ENCODE measurements around the gene RRAD.

RRAD gene

DNA sequence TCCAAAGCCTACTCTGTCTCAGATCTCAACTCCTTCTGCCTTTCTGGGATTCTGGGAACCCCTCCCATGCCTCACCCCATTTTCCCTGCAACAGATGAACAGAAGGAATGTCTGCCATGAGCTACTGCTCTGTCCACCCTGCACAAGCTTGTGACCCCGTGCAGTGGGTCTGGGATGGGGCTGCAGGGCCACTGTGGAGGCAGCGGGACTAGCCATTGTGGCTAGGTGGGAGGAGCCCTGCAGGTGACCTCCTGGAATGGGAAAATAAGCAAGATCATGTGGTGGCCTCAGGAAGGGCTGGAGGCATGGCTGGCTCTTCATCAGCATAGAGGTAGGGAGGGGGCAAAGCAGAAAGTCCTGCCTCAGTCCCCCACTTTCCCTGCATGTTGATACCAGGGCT lies 31.3 kb downstream of the RRAD start:
- H3K27ac ChIP-seq (replicated peaks): no peak overlapping the region
- TF ChIP-seq POLR2AphosphoS5 (IDR thresholded peaks at IDR 0.05; ENCODE audit: low read depth) (no peak), GABPA (IDR thresholded peaks at IDR 0.05; ENCODE audit: low read depth) (no peak), SPI1 (IDR thresholded peaks at IDR 0.05; ENCODE audit: borderline replicate concordance, low read depth) (no peak)
- TF ChIP-seq, protein P1, sequence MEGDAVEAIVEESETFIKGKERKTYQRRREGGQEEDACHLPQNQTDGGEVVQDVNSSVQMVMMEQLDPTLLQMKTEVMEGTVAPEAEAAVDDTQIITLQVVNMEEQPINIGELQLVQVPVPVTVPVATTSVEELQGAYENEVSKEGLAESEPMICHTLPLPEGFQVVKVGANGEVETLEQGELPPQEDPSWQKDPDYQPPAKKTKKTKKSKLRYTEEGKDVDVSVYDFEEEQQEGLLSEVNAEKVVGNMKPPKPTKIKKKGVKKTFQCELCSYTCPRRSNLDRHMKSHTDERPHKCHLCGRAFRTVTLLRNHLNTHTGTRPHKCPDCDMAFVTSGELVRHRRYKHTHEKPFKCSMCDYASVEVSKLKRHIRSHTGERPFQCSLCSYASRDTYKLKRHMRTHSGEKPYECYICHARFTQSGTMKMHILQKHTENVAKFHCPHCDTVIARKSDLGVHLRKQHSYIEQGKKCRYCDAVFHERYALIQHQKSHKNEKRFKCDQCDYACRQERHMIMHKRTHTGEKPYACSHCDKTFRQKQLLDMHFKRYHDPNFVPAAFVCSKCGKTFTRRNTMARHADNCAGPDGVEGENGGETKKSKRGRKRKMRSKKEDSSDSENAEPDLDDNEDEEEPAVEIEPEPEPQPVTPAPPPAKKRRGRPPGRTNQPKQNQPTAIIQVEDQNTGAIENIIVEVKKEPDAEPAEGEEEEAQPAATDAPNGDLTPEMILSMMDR (IDR thresholded peaks at IDR 0.05; ENCODE audit: insufficient read depth, low read length): no peak
- TF ChIP-seq, protein P2, sequence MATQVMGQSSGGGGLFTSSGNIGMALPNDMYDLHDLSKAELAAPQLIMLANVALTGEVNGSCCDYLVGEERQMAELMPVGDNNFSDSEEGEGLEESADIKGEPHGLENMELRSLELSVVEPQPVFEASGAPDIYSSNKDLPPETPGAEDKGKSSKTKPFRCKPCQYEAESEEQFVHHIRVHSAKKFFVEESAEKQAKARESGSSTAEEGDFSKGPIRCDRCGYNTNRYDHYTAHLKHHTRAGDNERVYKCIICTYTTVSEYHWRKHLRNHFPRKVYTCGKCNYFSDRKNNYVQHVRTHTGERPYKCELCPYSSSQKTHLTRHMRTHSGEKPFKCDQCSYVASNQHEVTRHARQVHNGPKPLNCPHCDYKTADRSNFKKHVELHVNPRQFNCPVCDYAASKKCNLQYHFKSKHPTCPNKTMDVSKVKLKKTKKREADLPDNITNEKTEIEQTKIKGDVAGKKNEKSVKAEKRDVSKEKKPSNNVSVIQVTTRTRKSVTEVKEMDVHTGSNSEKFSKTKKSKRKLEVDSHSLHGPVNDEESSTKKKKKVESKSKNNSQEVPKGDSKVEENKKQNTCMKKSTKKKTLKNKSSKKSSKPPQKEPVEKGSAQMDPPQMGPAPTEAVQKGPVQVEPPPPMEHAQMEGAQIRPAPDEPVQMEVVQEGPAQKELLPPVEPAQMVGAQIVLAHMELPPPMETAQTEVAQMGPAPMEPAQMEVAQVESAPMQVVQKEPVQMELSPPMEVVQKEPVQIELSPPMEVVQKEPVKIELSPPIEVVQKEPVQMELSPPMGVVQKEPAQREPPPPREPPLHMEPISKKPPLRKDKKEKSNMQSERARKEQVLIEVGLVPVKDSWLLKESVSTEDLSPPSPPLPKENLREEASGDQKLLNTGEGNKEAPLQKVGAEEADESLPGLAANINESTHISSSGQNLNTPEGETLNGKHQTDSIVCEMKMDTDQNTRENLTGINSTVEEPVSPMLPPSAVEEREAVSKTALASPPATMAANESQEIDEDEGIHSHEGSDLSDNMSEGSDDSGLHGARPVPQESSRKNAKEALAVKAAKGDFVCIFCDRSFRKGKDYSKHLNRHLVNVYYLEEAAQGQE (IDR thresholded peaks at IDR 0.05; ENCODE audit: insufficient replicate concordance, low read depth): no peak
- no peak for DNase-seq (ENCODE audit: low read depth in 1 of 2, low spot score in 1 of 2)
- no peaks in the 10 kb centered on the region for H3K27me3 ChIP-seq (ENCODE audit: insufficient read depth, poor library complexity, severe bottlenecking)
- no peak overlapping the region for H3K4me3 ChIP-seq (replicated peaks; ENCODE audit: insufficient read depth, low read length)

DNA sequence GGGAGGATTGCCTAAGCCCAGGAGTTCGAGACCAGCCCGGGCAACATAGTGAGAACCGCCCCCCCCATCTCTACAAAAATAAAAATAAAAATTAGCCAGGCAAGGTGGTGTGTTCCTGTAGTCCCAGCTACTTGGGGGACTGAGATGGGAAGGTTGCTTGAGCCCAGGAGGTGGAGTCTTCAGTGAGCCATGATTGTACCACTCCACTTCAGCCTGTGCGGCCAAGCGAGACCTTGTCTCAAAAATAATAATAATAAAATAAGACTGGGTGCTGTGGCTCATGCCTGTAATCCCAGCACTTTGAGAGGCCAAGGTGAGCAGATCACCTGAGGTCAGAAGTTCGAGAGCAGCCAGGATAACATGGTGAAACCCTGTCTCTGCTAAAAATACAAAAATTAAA lies 33.5 kb downstream of the RRAD start:
- Histone ChIP-seq H3K27ac (replicated peaks) (no peak overlapping the region), H3K4me3 (replicated peaks; ENCODE audit: insufficient read depth, low read length) (no peak overlapping the region), H3K27me3 (ENCODE audit: insufficient read depth, poor library complexity, severe bottlenecking) (no peaks in the 10 kb centered on the region)
- TF ChIP-seq GABPA (IDR thresholded peaks at IDR 0.05; ENCODE audit: low read depth): no peak
- TF ChIP-seq, protein P1 (IDR thresholded peaks at IDR 0.05; ENCODE audit: insufficient read depth, low read length): no peak
- no peak for TF ChIP-seq SPI1 (IDR thresholded peaks at IDR 0.05; ENCODE audit: borderline replicate concordance, low read depth)
- TF ChIP-seq, protein P2 (IDR thresholded peaks at IDR 0.05; ENCODE audit: insufficient replicate concordance, low read depth): no peak
- no peak for TF ChIP-seq POLR2AphosphoS5 (IDR thresholded peaks at IDR 0.05; ENCODE audit: low read depth)
- no peak for DNase-seq (ENCODE audit: low read depth in 1 of 2, low spot score in 1 of 2)

DNA sequence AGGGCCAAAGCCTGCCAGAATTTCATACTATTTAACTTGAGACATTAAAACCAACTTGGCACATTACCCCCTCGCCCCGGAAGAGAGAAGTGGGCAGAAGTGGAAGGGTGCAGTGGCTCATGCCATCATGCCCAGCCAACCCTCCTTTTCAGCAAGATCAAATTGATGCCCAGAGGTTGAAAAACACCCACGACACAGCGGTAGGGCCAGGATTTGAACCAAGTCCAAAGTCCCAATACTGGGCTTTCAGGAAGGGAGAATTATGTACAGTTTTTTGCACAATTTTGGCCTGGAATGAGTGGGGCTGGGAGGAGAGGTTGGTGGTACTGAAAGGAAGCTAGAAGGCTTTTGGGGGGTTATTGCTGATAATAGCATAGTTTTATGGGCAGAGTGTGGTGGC lies 34.0 kb downstream of the RRAD start:
- Histone ChIP-seq H3K4me3 (replicated peaks; ENCODE audit: insufficient read depth, low read length) (no peak overlapping the region), H3K27me3 (ENCODE audit: insufficient read depth, poor library complexity, severe bottlenecking) (no peaks in the 10 kb centered on the region), H3K27ac (replicated peaks) (no peak overlapping the region)
- DNase-seq (ENCODE audit: low read depth in 1 of 2, low spot score in 1 of 2): no peak
- no peak for TF ChIP-seq SPI1 (IDR thresholded peaks at IDR 0.05; ENCODE audit: borderline replicate concordance, low read depth)

DNA sequence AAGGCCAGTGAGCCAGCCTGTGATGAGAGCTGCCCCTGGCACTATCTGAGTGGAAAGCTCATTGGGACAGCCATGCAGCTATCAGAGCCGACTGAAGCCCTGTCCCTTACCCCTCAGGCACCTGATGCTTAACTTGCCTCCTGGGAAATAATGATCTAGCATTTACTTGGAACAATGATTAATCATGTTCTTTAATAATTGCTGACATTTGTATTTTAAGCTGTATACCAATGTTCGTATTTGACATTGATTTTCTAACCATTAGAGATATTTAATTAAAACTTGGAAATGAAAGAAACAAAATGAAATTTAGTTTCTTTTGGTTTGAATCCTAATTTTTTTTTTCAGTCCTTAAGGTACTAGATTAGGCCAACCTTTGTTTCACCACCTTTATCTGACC lies 34.5 kb downstream of the RRAD start:
- TF ChIP-seq GABPA (IDR thresholded peaks at IDR 0.05; ENCODE audit: low read depth) (no peak), POLR2AphosphoS5 (IDR thresholded peaks at IDR 0.05; ENCODE audit: low read depth) (no peak), SPI1 (IDR thresholded peaks at IDR 0.05; ENCODE audit: borderline replicate concordance, low read depth) (no peak)
- TF ChIP-seq, protein P2 (IDR thresholded peaks at IDR 0.05; ENCODE audit: insufficient replicate concordance, low read depth): no peak
- TF ChIP-seq, protein P1 (IDR thresholded peaks at IDR 0.05; ENCODE audit: insufficient read depth, low read length): no peak
- Histone ChIP-seq H3K27ac (replicated peaks) (no peak overlapping the region), H3K27me3 (ENCODE audit: insufficient read depth, poor library complexity, severe bottlenecking) (no peaks in the 10 kb centered on the region), H3K4me3 (replicated peaks; ENCODE audit: insufficient read depth, low read length) (no peak overlapping the region)
- no peak for DNase-seq (ENCODE audit: low read depth in 1 of 2, low spot score in 1 of 2)

All from HL-60 (cell line).